NCI-H2107 treated with DMSO at 0.1 percent for 48 hours (cell line): ENCODE data around the gene OOSP4B.
"Not testable (repeated sequence)": the region's sequence is repeated elsewhere in the genome, so short reads cannot be mapped to it uniquely, and the experiment has no call there.

Source experiments
- DNase-seq: peaks from one replicate; lab custom pipeline; 2025; ENCODE audit not compliant: unreplicated experiment; lab: John Stamatoyannopoulos, UW

OOSP4B gene

GRCh38 chr11:60059521-60060240 is 42.7 kb downstream of the OOSP4B start:
- DNase-seq: no peak

GRCh38 chr11:60064111-60064510 is 47.1 kb downstream of the OOSP4B start:
- no peak for DNase-seq

DNA sequence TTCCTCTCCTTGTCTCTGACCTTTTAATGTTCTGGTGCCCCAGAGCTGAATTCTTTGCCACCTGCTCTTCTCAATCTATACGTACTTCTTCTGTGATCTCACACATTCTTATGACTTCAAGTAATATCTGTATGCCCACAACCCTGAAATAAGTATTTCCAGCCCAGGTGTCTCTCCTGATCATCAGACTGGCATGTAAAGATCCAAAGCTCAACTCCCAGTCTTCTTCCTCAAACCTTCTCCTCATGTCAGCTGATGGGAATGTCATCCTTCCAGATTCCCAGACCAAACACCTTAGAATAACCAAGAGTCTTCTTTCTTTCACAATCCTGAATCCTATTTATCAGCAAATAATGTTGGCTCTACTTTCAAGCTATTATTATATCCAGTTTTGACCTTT is 48.8 kb downstream of the OOSP4B start:
- no peak for DNase-seq

DNA sequence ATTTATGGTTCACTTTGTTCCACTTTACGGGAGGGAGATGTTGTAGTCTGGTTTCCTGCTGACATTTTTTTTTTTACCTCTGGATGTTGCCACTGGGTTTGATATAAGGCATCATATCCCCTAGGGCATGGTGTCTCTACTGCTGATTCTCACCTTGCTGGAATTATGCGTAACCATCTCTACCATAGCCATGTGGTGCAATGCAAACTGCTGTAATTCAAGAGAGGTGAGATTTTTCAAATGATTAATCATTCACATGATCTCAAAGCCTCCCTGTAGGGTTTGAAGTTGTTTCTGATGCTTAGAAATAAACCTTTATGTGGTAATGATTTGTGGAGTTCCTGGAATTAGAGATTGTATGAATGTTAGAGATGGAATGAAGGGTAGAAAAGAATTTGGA is 52.5 kb downstream of the OOSP4B start:
- no peak for DNase-seq

- DNase-seq: not testable (repeated sequence)
These were observed 54.7 kb downstream of the OOSP4B start for GRCh38 chr11:60071644-60072043.

DNA sequence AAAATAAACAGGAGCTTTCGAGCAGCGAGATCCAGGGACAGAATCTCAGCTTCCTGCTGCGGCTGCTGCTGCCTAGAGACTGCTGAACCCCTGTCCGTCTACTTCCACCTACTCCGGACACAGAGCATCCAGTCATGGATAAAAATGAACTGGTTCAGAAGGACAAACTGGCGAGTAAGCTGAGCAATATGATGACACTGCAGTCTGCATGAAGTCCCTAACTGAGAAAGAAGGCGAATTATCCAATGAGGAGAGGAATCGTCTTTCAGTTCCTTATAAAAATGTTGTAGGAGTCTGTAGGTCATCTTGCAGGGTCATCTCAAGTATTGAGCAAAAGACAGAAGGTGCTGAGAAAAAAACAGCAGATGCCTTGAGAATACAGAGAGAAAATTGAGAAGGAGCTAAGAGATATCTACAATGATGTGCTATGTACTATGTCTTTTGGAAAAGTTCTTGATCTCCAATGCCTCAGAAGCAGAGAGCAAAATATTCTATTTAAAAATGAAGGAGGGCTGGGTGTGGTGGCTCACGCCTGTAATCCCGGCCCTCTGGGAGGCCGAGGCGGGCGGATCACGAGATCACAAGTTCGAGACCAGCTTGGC is 60.3 kb downstream of the OOSP4B start:
- DNase-seq: no peak

DNA sequence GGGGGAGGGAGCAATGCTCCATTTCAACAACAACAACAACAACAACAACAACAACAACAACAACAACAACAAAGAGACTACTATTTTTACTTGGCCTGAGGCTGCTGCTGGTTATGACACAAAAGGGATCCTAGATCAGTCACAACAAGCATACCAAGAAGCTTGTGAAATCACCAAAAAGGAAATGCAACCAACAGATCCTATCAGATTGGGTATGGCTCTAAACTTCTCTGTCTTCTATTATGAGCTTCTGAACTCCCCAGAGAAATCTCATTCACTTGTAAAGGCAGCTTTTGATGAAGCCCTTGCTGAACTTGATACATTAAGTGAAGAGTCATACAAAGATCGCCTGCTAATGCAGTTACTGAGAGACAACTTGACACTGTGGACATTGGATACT is 61.0 kb downstream of the OOSP4B start:
- no peak for DNase-seq

GRCh38 chr11:60078745-60079144 is 61.8 kb downstream of the OOSP4B start:
- no peak for DNase-seq

DNA sequence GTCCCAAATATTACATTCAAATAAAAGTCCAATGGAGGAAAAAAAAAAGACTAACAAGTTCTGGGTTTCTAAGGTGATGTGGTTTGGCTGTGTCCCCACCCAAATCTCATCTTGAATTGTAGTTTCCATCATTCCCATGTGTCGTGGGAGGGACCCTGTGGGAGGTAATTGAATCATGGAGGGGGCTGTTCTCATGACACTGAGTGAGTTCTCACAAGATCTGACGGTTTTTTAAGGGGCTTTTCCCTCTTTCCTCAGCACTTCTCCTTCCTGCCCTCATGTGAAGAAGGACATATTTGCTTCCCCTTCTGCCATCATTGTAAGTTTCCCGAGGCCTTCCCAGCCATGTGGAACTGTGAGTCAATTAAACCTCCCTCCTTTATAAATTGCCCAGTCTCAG is 63.6 kb downstream of the OOSP4B start:
- no peak for DNase-seq
